ENCODE measurements around the gene A3GALT2.

A3GALT2 gene

DNA sequence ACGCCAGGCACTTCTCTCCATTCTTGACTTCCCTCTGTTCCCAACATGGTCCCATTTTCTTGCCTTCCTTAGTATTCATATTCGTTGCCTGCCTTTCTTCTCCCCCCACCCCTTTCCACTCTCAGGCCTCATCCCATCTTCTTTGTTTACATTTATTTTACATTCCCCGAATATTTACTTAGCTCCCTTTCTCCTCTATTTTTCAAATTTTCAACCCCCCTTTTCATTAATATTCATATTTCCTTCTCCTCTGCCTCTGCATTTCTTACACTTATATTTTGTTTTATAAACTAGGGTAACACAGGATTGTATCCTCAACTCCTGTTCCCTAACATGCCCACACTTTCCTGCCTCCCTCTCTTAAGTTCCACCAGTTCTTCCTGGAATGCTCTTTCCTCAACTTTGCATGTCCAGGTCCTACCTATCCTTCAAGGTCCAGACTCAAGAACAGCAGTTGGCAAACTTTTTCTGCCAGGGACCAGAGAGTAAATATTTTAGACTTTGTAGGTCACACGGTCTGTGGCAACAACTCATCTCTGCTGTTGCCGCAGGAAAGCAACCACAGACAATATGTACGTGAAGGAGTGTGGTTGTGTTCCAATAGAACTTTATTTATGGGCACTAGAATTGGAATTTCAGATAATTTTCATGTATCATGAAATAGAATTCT is 29.8 kb upstream of the A3GALT2 start:
- DNase-seq (ENCODE audit: low spot score), result no peak

DNA sequence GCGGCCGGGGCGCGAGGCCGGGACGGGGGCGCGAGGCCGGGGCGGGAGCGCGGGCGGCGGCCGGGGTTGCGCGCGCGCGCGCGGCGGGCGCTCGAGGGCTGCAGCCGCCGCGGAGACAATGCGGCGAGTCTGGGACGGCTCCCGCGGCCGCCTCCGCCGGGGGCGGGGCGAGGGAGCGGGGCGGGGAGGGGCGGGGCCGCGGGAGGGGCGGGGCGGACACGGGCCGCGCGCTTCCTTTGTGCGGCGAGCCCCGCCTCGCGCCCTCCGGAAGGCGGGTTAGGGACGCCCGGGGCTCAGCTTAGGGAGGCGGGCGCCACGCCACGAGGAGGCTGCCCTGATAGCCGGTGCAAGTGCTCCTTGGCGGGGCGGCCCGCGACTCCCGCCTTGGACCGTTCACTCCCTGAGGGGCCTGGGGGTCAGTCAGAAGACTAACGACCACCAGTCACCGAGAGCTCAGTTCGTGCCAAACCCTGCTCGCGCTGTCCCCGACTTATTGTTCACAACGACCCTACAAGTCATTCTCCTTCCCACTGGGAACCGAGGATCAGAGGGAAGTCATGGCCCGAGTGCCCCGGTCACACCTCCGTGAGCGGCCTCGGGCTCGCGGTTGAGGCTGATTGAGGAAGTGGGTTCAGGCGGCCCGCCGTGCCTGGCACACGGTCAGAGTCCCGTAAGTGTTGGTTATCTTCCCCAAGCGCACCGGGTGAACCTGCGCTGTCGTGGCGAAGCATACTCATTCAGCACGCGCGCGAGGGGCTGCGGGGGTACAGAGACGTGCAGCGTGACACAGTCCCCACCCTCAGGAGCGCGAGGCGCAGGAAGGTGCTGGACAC is 29.1 kb upstream of the A3GALT2 start:
- DNase-seq (ENCODE audit: low spot score), result peak; percentile 94

DNA sequence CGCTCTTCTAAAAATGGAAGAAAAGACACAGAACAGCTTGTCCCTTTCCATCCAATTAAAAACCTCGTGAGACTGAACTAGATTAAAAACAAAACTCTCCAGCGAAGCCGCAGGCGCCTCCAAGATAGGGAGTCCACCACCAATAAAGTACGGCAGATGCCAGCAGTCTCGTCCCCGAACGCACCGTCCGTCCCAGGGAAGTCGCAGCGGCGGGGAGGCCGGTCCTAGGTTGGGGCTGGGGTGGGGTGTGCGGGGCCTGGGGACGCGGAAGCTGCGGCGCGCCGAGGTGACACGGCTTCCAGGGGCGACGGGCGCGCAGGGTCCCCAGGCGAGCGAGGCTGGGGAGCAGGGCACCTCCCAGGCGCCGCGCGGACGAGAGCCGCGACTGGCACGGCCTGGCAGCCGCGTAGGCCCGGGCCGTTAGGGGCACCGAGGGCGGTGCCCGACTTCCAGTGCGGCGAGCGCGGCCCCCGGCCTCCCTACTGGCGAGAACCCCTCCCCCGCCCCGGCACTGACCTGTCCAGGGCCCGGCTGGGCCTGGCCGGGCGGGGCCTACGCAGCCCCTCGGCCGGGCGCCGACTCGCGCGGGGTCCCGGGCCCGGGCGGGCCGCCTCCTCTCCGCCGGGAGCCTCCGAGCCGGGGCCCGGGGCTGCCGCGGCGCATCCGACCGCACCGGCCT is 28.3 kb upstream of the A3GALT2 start:
- DNase-seq (ENCODE audit: low spot score), result peak; percentile 72

GRCh38 chr1:33348676-33349080 is 27.8 kb upstream of the A3GALT2 start:
- peak; percentile 35 for DNase-seq (ENCODE audit: low spot score)

DNA sequence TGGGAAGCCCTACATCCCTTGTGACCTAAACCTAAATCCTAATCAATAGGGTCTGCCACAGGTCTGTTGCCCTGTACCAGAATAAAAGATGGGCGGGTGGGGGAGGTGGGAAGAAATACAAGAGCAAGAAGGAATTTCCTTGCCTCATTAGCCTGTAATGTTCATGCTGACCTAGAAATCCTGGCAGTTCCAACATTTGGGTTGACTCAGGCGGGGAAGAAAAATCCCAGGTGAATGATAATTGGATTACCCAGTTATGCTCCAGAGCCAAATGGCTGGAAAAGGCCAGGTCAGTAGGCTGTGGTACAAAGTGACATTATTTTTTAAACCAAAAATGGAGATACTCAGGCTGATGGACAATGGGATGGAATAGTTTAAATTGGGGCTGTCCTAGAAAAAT is 27.3 kb upstream of the A3GALT2 start:
- no peak for DNase-seq (ENCODE audit: low spot score)

GRCh38 chr1:33347650-33347992 is 26.7 kb upstream of the A3GALT2 start:
- no peak for DNase-seq (ENCODE audit: low spot score)

GRCh38 chr1:33346927-33347649 is 26.2 kb upstream of the A3GALT2 start:
- no peak for DNase-seq (ENCODE audit: low spot score)

GRCh38 chr1:33346533-33346926 is 25.6 kb upstream of the A3GALT2 start:
- DNase-seq (ENCODE audit: low spot score), result no peak

DNA sequence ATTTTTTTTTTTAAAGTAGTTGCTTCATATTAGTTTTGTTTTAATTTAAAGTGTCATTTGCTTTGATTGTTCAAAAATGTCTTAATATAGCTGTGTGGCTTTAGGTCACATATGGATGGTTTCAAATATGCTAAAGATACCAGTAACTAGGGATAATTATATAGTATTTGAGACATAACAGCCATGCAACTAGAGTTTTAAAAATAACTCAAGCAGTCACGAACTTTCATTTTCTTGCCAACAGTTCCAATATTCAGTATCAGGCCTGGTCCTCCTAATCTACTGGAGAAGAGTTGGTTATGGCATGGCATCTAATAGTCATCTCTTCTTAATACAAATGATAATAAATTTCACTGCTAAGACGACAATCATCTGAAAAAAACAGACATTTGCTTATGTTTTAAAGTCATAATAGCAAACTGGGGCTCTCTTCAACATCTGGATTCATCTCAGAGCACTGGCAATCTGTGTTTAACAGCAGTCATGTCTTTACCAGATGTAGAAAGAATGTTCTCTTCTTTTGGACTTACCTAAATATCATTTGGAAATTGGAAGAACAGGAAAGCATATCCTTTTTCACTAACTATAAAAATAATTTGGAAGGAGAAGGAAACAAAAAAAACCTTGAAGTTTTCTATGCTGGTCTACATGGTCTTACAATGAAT is 24.1 kb upstream of the A3GALT2 start:
- DNase-seq (ENCODE audit: low spot score), result no peak

DNA sequence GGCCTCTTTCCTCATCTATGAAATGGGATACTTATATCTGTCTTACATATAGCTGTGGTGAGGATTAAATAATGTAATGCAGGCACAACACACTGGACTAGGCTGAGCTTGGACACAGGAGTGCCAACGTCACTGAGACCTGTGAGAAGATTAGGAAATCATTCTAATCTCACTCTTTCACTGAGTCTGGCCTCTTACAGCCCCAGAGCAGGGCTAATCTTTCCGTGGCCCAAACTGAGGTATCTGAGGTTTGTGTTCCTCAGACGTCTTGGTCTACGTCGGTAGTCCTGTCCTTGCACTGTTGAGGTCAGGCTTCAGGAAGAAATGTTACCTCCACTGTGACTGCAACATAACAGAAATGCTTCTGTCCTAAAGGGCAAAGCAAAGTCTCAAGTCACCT is 22.6 kb upstream of the A3GALT2 start:
- no peak for DNase-seq (ENCODE audit: low spot score)

- no peak for DNase-seq (ENCODE audit: low spot score)
Measured at GRCh38 chr1:33342041-33342723, 21.3 kb upstream of the A3GALT2 start.

GRCh38 chr1:33341190-33341589 is 20.3 kb upstream of the A3GALT2 start:
- no peak for DNase-seq (ENCODE audit: low spot score)

DNA sequence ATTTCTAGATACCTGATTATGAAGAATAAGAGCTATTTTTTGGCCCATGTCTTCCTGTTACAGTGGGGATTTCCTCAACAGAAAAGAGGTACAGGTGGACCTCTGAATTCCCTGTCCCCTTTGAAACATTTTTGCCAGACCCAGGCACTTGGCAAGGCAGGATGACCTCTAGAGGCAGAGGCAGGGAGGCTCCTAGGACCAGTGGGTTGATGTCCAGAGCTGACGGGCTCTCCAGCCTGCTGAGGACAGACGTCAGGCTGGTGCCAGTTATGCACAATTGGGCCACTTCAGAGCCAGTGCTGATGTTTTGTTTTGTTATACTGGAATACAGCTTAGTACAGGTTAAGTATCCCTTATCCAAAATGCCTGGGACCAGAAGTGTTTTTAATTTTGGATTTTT is 18.5 kb upstream of the A3GALT2 start:
- DNase-seq (ENCODE audit: low spot score), result no peak

GRCh38 chr1:33338440-33339211 is 17.7 kb upstream of the A3GALT2 start:
- no peak for DNase-seq (ENCODE audit: low spot score)

DNA sequence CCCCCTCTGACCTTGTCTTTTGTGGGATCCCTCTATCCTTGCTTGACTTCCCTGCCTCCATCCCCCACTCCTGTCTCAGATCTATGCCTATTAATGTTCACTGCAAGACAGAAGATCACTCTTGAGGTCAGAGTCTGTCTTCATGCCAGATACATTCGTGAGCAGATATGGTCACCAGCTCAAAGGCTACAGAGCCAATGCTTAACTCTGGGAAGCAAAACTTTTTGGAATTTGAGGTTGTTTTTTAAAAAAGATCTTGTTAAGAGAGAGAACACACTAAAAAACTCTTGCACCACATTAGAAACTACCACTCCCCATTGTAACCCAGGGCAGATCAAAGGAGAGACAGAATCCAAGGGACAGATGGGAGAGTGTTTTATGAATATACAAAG is 17.1 kb upstream of the A3GALT2 start:
- no peak for DNase-seq (ENCODE audit: low spot score)

DNA sequence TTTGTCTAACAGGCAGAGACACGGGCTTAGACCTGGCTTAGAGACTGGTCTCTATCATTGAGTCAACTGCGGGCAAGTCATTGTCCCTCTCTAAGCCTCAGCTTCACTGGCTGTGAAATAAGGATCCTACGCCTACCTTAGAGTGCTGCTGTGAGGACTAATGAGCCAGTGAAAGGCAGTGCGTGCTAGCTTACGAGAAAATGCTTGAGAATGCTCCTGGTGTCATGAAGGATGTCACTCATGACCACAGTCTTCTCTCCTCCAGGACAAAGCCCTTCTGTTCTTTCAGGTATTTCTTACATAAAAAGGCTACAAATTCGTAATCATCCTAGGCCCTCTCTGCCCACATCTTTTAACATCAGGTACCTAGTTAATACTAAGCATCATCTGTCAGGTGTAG is 16.5 kb upstream of the A3GALT2 start:
- DNase-seq (ENCODE audit: low spot score), result no peak

GRCh38 chr1:33336580-33336979 is 15.7 kb upstream of the A3GALT2 start:
- DNase-seq (ENCODE audit: low spot score), result no peak

- no peak for DNase-seq (ENCODE audit: low spot score)
Measured at GRCh38 chr1:33335020-33335419, 14.1 kb upstream of the A3GALT2 start.

DNA sequence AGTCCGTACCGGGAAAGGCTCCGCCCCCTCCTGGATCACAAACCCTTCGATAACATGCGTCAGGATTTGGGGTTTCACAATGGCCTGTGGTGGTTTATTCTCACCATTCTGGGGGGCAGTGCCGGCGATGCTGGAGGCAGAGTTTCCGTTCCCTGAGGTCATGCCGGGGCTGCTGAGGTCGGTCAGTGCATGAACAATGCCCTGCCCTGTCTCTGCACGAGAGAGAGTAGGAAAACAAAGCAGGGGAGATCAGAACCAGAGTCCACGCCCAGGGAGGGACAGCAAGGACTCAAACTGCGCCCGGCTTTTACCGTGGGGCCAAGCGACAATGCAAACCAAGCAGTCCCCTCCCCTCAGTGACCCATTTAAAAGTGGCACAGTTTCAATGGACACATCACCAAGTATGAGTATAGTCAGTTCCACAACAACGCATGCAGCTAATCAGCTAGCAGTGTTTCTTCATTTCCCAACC is 13.2 kb upstream of the A3GALT2 start:
- no peak for DNase-seq (ENCODE audit: low spot score)

DNA sequence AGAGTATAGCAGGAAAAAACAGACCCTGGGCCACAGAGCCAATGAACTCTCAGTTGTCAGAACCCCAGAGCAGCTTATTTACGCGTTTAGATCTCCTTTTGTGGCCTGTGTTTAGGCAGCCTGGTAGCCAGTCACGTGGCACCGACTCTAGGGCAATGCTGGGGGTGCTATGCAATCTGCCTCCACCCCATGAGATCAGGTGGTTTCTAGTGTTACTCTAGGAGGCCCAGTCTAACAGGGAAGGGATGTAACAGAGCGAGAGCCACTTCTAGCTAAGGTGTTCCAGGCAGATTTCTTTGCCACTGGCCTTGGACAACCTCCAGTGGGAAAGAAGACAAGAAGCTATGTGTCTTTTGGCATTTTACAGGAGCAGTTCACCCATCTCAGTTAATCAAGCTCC is 12.0 kb upstream of the A3GALT2 start:
- DNase-seq (ENCODE audit: low spot score), result no peak

Measured in germinal center (tissue), 1 donor.